GM19239 (cell line): Measurements from ENCODE around the gene SLC38A1.
"Not testable (repeated sequence)": the region's sequence is repeated elsewhere in the genome, so short reads cannot be mapped to it uniquely, and the experiment has no call there.

Source experiments
- DNase-seq: peaks from one replicate; pipeline ENCODE4 v3.0.0; 2011; ENCODE audit warnings: low spot score; ENCODE audit not compliant: insufficient read length
- FAIRE-seq: peaks from 2 replicates; lab custom pipeline; 2011; peaks lifted over from hg19 to GRCh38; lab: Jason Lieb, UNC

SLC38A1 gene

DNA sequence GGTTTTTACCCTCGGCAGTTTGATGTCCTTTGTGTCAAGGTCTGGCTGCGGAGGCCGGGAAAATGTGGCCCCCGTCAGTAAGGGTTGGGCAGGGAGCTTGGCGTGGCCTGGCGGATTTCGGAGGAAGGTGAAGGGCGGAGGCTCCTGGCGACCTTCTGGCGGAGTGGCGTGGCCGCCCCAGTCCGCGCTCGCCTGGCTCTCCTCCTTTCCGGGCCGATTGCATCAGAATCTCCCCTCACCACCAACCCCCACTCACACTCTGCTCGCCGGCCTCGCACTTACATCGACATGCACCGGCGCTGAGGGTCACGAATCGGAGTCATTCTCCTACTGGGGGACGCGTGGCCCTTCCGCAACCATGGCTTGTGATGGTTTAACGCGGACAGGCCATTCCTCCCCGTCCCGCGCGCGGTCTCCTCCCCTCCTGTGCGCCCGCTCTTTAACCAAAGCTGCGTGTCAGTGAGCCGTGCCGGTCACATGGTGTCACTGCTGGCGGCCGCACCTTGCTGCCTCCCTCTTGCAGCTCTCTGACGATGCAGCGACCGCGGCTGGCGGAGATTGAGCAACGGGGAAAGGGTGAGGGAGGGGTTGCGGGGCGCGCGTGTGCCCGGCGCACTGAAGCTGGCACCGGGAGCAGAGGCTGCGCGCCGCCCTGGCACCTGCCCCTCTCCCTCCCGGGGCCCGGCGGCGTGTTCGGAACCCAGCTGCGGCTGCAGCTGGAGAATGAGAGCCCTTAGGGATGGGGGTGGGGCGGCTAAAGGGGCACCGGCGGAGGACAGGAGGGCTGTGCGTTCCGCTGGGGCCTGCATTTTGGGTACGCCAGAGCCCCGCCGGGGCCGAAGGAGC, at the start of gene SLC38A1:
Gene SLC38A1, minus strand, starts transcription at position 461 of the 846 bp plus-strand sequence. CDS start 29,243 bp downstream, outside the sequence.
- FAIRE-seq, result peak; percentile 87
- DNase-seq, result peak; percentile 59

DNA sequence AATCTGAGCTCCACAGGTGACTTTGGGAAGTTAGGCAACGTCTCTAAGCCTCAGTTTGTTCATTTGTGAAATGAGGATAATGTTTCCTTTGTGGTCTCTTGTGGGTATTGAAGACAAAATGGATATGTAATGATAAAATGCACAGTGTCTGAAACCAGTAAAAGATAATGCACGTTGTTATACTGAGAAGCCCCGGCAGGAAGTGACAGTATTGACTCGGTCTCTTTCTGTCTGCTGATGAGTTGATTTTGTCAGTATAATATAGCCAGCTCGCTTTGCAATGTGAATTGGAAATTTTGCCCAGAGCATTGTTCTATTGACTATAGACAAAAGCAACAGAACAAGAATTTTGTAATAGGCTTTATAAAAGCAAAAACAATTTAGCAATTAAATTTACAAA, 49.2 kb upstream of the SLC38A1 start:
- FAIRE-seq (no peak), DNase-seq (no peak)

- DNase-seq (no peak), FAIRE-seq (no peak)
Measured at GRCh38 chr12:46304070-46304469, 35.2 kb upstream of the SLC38A1 start.

- FAIRE-seq, result peak; percentile 89
- peak; percentile 28 for DNase-seq
Measured at GRCh38 chr12:46303039-46303666, 34.3 kb upstream of the SLC38A1 start.

- no peak for DNase-seq
- FAIRE-seq, result no peak
Measured at GRCh38 chr12:46300910-46301309, 32.1 kb upstream of the SLC38A1 start.

GRCh38 chr12:46299851-46300250, 31.0 kb upstream of the SLC38A1 start:
- FAIRE-seq (no peak), DNase-seq (no peak)

DNA sequence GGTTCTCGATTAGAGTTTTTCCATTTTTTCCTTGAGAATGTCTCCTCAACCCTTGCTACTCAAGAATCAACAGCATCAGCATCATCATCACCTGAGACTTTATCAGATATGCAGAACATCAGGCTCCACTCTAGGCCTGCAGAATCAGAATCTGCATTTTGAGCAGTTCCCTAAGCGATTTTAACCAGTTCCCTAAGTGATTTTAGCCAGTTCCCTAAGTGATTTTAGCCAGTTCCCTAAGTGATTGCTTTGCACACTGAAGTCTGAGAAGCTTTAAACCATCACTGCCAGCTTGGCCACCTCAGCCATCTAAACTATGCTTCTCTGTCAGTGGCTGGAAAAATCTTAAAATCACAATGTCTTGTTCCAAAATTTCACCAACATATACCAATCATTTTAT, 29.4 kb upstream of the SLC38A1 start:
- FAIRE-seq, result no peak
- DNase-seq, result no peak

GRCh38 chr12:46296822-46297221, 28.0 kb upstream of the SLC38A1 start:
- DNase-seq, result no peak
- FAIRE-seq, result no peak

GRCh38 chr12:46292754-46293402, 24.0 kb upstream of the SLC38A1 start:
- FAIRE-seq (no peak), DNase-seq (no peak)

DNA sequence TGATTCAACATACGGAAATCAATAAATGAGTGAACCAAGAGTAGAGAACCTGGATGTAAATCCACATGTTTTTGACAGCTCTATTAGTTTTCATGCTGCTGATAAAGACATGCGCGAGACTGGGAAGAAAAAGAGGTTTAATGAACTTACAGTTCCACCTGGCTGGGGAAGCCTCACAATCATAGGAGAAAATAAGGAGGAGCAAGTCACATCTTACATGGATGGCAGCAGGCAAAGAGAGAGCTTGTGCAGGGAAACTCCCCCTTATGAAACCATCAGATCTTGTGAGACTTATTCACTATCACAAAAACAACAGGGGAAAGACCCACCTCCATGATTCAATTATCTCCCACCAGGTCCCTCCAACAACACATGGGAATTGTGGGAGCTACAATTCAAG, 23.1 kb upstream of the SLC38A1 start:
- not testable (repeated sequence) for FAIRE-seq, DNase-seq

GRCh38 chr12:46285177-46285576, 16.3 kb upstream of the SLC38A1 start:
- not testable (repeated sequence) for FAIRE-seq, DNase-seq

GRCh38 chr12:46282829-46283228, 14.0 kb upstream of the SLC38A1 start:
- FAIRE-seq (no peak), DNase-seq (no peak)

DNA sequence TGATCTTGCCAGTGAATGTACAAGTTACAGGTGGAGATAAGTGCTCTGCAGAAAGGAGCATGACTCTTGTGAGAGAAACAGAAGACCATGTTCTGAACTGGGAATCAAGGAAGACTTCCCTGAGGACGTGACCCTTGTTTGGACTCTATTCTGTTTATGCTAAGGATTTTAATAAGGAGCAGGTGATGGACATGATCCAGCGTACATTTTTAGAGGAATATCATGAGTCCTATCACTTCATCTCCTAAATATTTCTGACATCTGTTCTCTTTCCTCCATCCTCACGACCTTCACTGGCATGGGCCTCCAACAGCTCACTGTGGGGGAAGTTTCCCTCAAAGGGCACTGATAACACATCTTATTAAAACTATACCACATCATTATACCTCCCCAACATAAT, 7.9 kb upstream of the SLC38A1 start:
- no peak for FAIRE-seq
- DNase-seq, result no peak

DNA sequence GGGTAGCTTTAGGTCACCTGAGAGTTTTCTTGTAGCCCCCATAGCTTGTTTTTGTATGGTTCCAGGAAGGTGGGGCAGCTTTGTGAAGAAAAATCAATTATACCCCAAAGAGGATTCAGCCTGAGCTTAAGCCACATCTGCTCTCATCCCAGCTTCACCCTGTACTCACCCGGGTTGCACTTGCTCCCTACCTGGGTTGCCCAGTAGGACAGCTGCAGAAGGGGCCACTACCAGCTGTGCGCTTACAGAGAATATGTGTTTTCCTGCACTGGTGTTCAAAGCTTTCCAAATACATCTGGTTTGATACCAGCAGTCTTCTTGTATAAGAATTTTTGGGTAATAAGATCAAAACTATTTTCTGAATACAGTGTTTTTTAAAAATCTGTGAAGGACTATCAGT, 3.0 kb upstream of the SLC38A1 start:
- no peak for FAIRE-seq
- no peak for DNase-seq

GRCh38 chr12:46269429-46270241, 792 bp upstream of the SLC38A1 start:
- no peak for DNase-seq
- peak; percentile 84 for FAIRE-seq

DNA sequence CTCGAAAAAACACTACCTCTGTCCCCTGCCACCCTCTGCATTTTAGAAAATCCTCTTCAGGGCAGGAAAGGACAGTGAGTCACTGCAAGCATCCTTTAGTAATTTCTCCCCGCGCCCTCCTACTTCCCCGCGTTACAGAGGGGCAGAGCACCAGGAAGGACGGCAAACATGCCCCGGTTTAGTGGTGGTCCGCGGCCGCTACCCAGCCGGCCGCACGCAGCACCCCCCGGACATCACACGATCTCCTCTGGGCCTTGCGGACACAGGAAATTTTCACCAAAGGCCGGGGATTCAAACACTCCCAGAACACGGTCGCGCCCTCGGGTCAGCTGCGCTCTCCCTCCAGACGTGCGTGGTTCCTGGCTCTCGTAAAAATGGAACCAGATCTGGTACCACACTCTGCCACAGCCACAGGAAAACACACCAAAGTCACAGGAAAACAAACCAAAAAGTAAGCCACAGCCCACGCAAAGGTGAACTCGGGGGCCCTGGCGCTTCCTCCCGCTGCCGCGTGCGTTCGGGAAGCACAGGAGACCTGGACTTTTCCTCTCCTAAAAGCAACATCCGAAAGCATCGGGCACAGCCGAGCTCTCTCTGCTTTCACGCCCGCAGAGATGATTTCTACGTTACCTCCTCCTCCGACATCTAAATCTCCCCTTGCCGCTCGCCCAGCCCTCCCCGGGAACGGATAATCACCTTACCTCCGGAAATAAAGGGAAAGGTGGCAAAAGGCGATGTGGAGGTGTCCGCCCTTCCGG, 839 bp downstream of the SLC38A1 start:
- FAIRE-seq (peak; percentile 8), DNase-seq (no peak)

DNA sequence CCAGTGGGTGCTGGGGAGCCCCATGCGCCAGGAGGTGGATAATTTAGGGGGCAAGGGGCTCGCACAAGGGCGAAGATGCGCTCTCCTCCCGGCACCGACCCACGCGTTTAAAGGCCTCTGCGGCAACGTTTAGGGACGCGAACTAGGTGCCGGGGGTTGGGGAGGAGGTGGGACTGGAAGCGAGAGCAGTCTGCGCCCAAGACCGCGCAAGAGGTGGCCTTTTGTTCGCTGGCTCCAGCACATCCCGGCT, 1.3 kb downstream of the SLC38A1 start:
- no peak for DNase-seq
- no peak for FAIRE-seq

DNA sequence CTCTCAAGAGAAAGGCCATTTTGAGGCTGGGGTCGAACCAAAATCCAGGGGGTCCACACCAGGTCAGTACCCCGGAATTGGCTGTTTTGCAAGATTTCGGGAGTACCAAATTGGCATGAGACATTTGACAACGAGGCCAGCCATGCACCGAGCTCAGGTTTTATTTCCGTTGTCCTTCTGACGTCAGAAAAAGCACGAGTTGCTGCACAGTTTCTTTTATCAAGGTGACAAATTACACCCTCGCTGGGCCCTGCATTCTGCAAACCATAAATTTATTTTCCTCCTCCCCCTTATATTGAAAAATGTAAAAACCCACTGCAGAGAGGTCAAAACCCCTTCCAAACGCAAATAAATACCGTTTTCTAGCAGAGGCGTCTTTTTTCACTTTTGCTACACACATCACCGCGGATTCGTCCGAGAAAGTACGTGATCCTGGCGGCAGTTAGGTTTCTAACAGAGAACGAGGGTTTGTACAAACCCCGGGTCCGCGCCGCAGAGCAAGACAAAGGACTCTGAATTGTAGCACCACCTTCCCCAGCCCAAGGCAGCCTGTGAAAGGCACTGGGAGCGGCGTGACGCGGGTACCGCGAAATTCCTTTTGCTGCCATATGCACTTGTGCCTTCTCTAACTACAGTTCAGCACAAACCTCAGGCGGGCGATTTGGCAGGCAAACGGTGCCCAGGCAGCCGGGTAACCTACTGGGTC, 1.8 kb downstream of the SLC38A1 start:
- FAIRE-seq, result peak; percentile 86
- no peak for DNase-seq

- DNase-seq, result no peak
- no peak for FAIRE-seq
Measured at GRCh38 chr12:46266382-46266791, 2.5 kb downstream of the SLC38A1 start.
